HG03439 (cell line): ENCODE results near the gene TTLL4.

Experiments
- ATAC-seq: cut with Tn5 transposase; IDR thresholded peaks from one replicate; pipeline ENCODE4 v1.9.1; 2021; ENCODE audit warnings: mild to moderate bottlenecking, moderate library complexity; ENCODE audit not compliant: unreplicated experiment

TTLL4 gene

GRCh38 chr2:218711550-218711929 is 905 bp downstream of the TTLL4 start:
- no peak for ATAC-seq

- no peak for ATAC-seq
Observed at GRCh38 chr2:218713922-218714321, 3.3 kb downstream of the TTLL4 start.

GRCh38 chr2:218716070-218716469 is 5.4 kb downstream of the TTLL4 start:
- ATAC-seq, result no peak

GRCh38 chr2:218717262-218717661 is 6.6 kb downstream of the TTLL4 start:
- no peak for ATAC-seq

- ATAC-seq, result no peak
Observed at GRCh38 chr2:218718058-218718457, 7.4 kb downstream of the TTLL4 start.

GRCh38 chr2:218719457-218719856 is 8.8 kb downstream of the TTLL4 start:
- ATAC-seq, result no peak

GRCh38 chr2:218720048-218721041 is 9.7 kb downstream of the TTLL4 start:
- ATAC-seq, result no peak

- ATAC-seq, result no peak
Observed at GRCh38 chr2:218721488-218721887, 10.9 kb downstream of the TTLL4 start.

GRCh38 chr2:218721934-218722333 is 11.3 kb downstream of the TTLL4 start:
- ATAC-seq, result no peak

- no peak for ATAC-seq
Observed at GRCh38 chr2:218722419-218722818, 11.8 kb downstream of the TTLL4 start.

GRCh38 chr2:218722876-218723785 is 12.5 kb downstream of the TTLL4 start:
- ATAC-seq, result no peak

GRCh38 chr2:218726004-218726574 is 15.5 kb downstream of the TTLL4 start:
- no peak for ATAC-seq

GRCh38 chr2:218727502-218728165 is 17.0 kb downstream of the TTLL4 start:
- ATAC-seq, result no peak

- no peak for ATAC-seq
Observed at GRCh38 chr2:218729640-218730039, 19.0 kb downstream of the TTLL4 start.

GRCh38 chr2:218732052-218732760 is 21.6 kb downstream of the TTLL4 start:
- ATAC-seq, result no peak

- ATAC-seq, result no peak
Observed at GRCh38 chr2:218732761-218733158, 22.1 kb downstream of the TTLL4 start.

- ATAC-seq, result no peak
Observed at GRCh38 chr2:218733171-218734021, 22.8 kb downstream of the TTLL4 start.

- ATAC-seq, result no peak
Observed at GRCh38 chr2:218734190-218734975, 23.7 kb downstream of the TTLL4 start.
